Activated T-helper 2 cell treated with anti-CD3 and anti-CD28 coated beads, Interferon-gamma antibody, Interleukin-2, Interleukin-4, amounts not matched to agents 10 μg/mL and 5 μg/mL and 100 μg/mL, durations not matched to agents 14 hours and 24 hours and 36 hours (primary cell): Measurements from ENCODE around the gene AGAP2. TPM values are rescaled to one million over a fixed set of nuclear protein-coding genes. Genes with fewer than 3 reads are reported as not detected.
"Not testable (repeated sequence)": the region's sequence is repeated elsewhere in the genome, so short reads cannot be mapped to it uniquely, and the experiment has no call there.

Experiments used
- DNase-seq: peaks from one replicate; pipeline ENCODE4 v3.0.0; 2021; ENCODE audit warnings: low spot score
- H3K27ac Mint-ChIP-seq: one replicate; pipeline ENCODE4 v1.8.0; 2021; ENCODE audit warnings: mixed read lengths
- H3K27me3 Mint-ChIP-seq: one replicate; pipeline ENCODE4 v1.8.0; 2021; ENCODE audit warnings: low read depth, mixed read lengths
- H3K36me3 Mint-ChIP-seq: one replicate; pipeline ENCODE4 v1.8.0; 2021; ENCODE audit warnings: low read depth, mixed read lengths
- H3K4me1 Mint-ChIP-seq: one replicate; pipeline ENCODE4 v1.8.0; 2021; ENCODE audit warnings: low read depth, mixed read lengths
- H3K4me3 Mint-ChIP-seq: one replicate; pipeline ENCODE4 v1.8.0; 2021; ENCODE audit warnings: low read depth, mild to moderate bottlenecking, moderate library complexity, mixed read lengths
- H3K9me3 Mint-ChIP-seq: one replicate; pipeline ENCODE4 v1.8.0; 2021; ENCODE audit warnings: mixed read lengths
- intact Hi-C: fragments of 100-400 bp; cut with micrococcal nuclease; formaldehyde crosslinking; loops from one replicate; pipeline ENCODE4 v1.15.1; 2023
- total RNA-seq: library from RNA; stranded (reverse); gene quantifications from 2 replicates; pipeline ENCODE4 v1.2.3, GENCODE V29; 2022

Gene AGAP2
- total RNA-seq, 1 donor from 2014 or later, result 29.0 TPM

- Mint-ChIP-seq H3K4me1 (no peaks in the 10 kb centered on the region), H3K9me3 (no peaks in the 10 kb centered on the region), H3K4me3 (no peak overlapping the region), H3K27ac (no peak overlapping the region), H3K36me3 (peaks cover 52% of the 10 kb centered on the region), H3K27me3 (no peaks in the 10 kb centered on the region)
- intact Hi-C loops, result no loop called here
- DNase-seq, result no peak
Measured at GRCh38 chr12:57720606-57721595, 17.6 kb downstream of the AGAP2 start.

GRCh38 chr12:57719777-57720605, 18.6 kb downstream of the AGAP2 start:
- Mint-ChIP-seq H3K9me3 (no peaks in the 10 kb centered on the region), H3K36me3 (peaks cover 53% of the 10 kb centered on the region), H3K27me3 (no peaks in the 10 kb centered on the region), H3K4me3 (no peak overlapping the region), H3K27ac (no peak overlapping the region), H3K4me1 (no peaks in the 10 kb centered on the region)
- no peak for DNase-seq
- intact Hi-C loops, result no loop called here

- DNase-seq, result no peak
- Mint-ChIP-seq H3K9me3 (no peaks in the 10 kb centered on the region), H3K27ac (no peak overlapping the region), H3K36me3 (peaks cover 50% of the 10 kb centered on the region), H3K4me1 (no peaks in the 10 kb centered on the region), H3K4me3 (no peak overlapping the region), H3K27me3 (no peaks in the 10 kb centered on the region)
- intact Hi-C loops, result no loop called here
Measured at GRCh38 chr12:57718641-57719528, 19.7 kb downstream of the AGAP2 start.

DNA sequence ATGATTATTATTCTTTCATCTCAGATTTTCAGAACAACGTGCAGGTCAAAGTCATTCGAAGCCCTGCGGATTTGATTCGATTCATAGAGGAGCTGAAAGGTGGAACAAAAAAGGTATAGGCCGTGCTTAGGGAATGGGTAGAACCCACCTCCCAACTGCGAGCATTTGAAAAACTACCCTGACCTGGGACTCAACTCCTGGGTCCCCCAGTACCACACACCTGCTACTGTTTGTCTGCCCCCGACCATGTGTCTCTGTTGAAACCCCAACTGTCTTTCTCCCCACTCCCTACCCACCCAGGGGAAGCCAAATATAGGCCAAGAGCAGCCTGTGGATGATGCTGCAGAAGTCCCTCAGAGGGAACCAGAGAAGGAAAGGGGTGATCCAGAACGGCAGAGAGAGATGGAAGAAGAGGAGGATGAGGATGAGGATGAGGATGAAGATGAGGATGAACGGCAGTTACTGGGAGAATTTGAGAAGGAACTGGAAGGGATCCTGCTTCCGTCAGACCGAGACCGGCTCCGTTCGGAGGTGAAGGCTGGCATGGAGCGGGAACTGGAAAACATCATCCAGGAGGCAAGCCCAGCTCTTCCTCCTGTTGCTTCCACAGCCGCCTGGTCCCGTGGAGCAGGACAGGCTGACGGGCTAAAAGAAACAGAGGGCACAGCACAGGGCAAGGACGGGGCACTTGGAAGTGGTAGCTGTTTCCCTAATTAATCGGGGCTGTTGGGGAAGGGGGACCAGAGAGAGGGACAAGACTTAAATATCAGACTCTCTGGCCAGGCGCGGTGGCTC, 20.5 kb downstream of the AGAP2 start:
- H3K27ac Mint-ChIP-seq, result no peak overlapping the region
- intact Hi-C loops, result no loop called here
- no peak for DNase-seq
- no peak overlapping the region for H3K4me3 Mint-ChIP-seq
- peaks cover 54% of the 10 kb centered on the region for H3K36me3 Mint-ChIP-seq
- no peaks in the 10 kb centered on the region for H3K27me3 Mint-ChIP-seq
- no peaks in the 10 kb centered on the region for H3K4me1 Mint-ChIP-seq
- no peaks in the 10 kb centered on the region for H3K9me3 Mint-ChIP-seq

GRCh38 chr12:57717131-57717530, 21.4 kb downstream of the AGAP2 start:
- H3K4me3 Mint-ChIP-seq, result no peak overlapping the region
- no peaks in the 10 kb centered on the region for H3K4me1 Mint-ChIP-seq
- intact Hi-C loops, result no loop called here
- no peak overlapping the region for H3K27ac Mint-ChIP-seq
- H3K9me3 Mint-ChIP-seq, result no peaks in the 10 kb centered on the region
- H3K27me3 Mint-ChIP-seq, result no peaks in the 10 kb centered on the region
- H3K36me3 Mint-ChIP-seq, result peaks cover 61% of the 10 kb centered on the region
- DNase-seq, result no peak

DNA sequence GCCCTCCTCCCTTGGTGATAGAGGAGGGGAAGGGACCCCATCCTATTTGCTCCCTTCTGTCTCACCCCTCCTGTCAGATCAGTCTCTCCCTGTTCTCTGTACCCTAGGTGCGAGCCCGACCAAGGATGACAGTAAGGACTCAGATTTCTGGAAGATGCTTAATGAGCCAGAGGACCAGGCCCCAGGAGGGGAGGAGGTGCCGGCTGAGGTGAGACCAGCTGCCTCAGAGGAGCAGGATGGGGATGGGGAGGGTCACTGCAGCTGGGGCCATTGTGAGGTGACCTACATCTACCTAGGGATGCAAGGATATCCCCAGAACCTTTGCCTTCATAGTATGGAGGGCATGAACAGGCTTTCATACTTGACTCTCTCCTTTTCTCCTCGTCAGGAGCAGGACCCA, 22.2 kb downstream of the AGAP2 start:
- Mint-ChIP-seq H3K27me3 (no peaks in the 10 kb centered on the region), H3K36me3 (peaks cover 65% of the 10 kb centered on the region), H3K4me1 (no peaks in the 10 kb centered on the region), H3K27ac (no peak overlapping the region), H3K9me3 (no peaks in the 10 kb centered on the region), H3K4me3 (no peak overlapping the region)
- intact Hi-C loops, result no loop called here
- DNase-seq, result no peak

GRCh38 chr12:57715786-57716185, 22.8 kb downstream of the AGAP2 start:
- Mint-ChIP-seq H3K27ac (no peak overlapping the region), H3K4me3 (no peak overlapping the region), H3K36me3 (peaks cover 65% of the 10 kb centered on the region), H3K9me3 (no peaks in the 10 kb centered on the region), H3K27me3 (no peaks in the 10 kb centered on the region), H3K4me1 (no peaks in the 10 kb centered on the region)
- no peak for DNase-seq
- intact Hi-C loops, result no loop called here

DNA sequence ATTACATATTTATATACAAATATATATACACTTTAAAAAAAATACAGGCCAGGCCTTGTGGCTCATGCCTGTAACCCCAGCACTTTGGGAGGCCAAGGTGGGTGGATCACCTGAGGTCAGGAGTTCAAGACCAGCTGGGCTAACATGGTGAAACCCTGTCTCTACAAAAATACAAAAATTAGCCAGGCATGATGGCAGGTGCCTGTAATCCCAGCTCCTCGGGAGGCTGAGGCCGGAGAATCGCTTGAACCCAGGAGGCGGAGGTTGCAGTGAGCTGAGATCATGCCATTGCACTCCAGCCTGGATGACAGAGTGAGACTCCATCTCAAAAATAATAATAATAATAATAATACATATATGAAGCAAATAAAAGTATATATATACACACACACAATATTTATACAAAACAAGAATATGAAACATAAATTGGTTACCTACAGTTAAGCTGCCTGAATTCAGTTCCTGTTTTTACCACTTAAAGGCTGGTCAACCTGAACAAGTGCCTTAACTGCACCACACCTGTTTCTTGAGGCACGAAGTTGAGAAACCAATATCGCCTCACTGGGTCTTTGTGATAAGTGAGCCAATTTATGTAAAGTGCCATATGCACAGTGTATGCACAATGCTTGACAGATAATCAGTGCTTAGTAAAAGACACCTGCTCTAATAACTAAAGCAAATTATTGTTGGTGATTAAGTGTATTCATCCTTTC, 23.4 kb downstream of the AGAP2 start:
- H3K4me1 Mint-ChIP-seq, H3K27me3 Mint-ChIP-seq, H3K27ac Mint-ChIP-seq, H3K9me3 Mint-ChIP-seq, DNase-seq, H3K4me3 Mint-ChIP-seq, intact Hi-C loops: not testable (repeated sequence)
- H3K36me3 Mint-ChIP-seq, result peaks cover 65% of the 10 kb centered on the region

DNA sequence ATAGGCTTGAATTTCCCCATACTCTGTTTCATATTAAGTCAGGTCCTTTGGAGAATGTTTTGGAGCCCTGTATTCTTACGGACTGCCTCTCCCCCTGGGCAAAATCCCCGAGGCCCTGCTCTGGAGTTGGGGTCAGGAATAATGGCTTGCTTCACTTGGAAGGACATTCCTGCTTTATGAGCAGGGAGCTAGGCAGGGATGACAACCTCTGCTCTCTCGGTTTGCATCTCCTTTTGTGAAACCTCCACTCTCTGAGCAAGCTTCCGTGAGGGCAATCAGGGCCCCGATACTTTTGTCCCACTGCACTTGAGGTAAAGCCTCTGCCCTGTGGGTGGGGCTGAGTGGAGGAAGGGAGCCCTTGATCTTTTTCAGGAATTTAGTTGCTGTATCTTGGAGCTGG, 25.3 kb downstream of the AGAP2 start:
- Mint-ChIP-seq H3K4me3 (no peak overlapping the region), H3K4me1 (peaks cover 3% of the 10 kb centered on the region), H3K27me3 (no peaks in the 10 kb centered on the region), H3K36me3 (peaks cover 60% of the 10 kb centered on the region), H3K9me3 (no peaks in the 10 kb centered on the region), H3K27ac (no peak overlapping the region)
- DNase-seq, result no peak
- intact Hi-C loops, result no loop called here

GRCh38 chr12:57712701-57713100, 25.8 kb downstream of the AGAP2 start:
- intact Hi-C loops, result no loop called here
- H3K36me3 Mint-ChIP-seq, result peaks cover 58% of the 10 kb centered on the region
- no peaks in the 10 kb centered on the region for H3K27me3 Mint-ChIP-seq
- peaks cover 3% of the 10 kb centered on the region for H3K4me1 Mint-ChIP-seq
- H3K9me3 Mint-ChIP-seq, result no peaks in the 10 kb centered on the region
- no peak for DNase-seq
- no peak overlapping the region for H3K4me3 Mint-ChIP-seq
- no peak overlapping the region for H3K27ac Mint-ChIP-seq

GRCh38 chr12:57708296-57708695, 30.2 kb downstream of the AGAP2 start:
- H3K36me3 Mint-ChIP-seq, result peaks cover 71% of the 10 kb centered on the region
- H3K4me1 Mint-ChIP-seq, result peaks cover 3% of the 10 kb centered on the region
- H3K4me3 Mint-ChIP-seq, result no peak overlapping the region
- no peak overlapping the region for H3K27ac Mint-ChIP-seq
- intact Hi-C loops, result no loop called here
- no peaks in the 10 kb centered on the region for H3K27me3 Mint-ChIP-seq
- no peak for DNase-seq
- H3K9me3 Mint-ChIP-seq, result peaks cover 4% of the 10 kb centered on the region
